Measurements from ENCODE around the gene FBXL16.

GRCh38 chr16:674968-675883 is 30.4 kb downstream of the FBXL16 start, which contains the start of gene RHBDL1:
- no peak for TF ChIP-seq EZH2 (IDR thresholded peaks at IDR 0.05; ENCODE audit: insufficient read depth, poor library complexity, severe bottlenecking)
- no peak for TF ChIP-seq EZH2phosphoT487 (IDR thresholded peaks at IDR 0.05; ENCODE audit: insufficient read depth, low read depth)

All from GM23248 (cell line).